Right atrium auricular region (tissue), 2 donors: ENCODE results near the gene TM2D1. TPM values are rescaled to one million over a fixed set of nuclear protein-coding genes. Genes with fewer than 3 reads are reported as not detected.
"Not testable (repeated sequence)": the region's sequence is repeated elsewhere in the genome, so short reads cannot be mapped to it uniquely, and the experiment has no call there.

Experiments
- DNase-seq: peaks from one replicate; pipeline ENCODE4 v3.0.0-alpha.2; 2019; ENCODE audit warnings: low spot score
- H3K27ac ChIP-seq, 2 donors: fragments of 200-600 bp; sonication (generic); 1 replicate in 1 of 2; 2 replicates in 1 of 2; pipeline ENCODE4 v1.5.1; 2016 to 2019
- H3K27me3 ChIP-seq, 2 donors: fragments of 200-600 bp; sonication (generic); one replicate each; pipeline versions ENCODE4 v1.5.1 to v1.6.0; 2017 to 2019
- H3K36me3 ChIP-seq: fragments of 200-600 bp; sonication (generic); one replicate; pipeline ENCODE4 v1.5.1; 2016
- H3K4me1 ChIP-seq, 2 donors: fragments of 200-600 bp; sonication (generic); one replicate each; pipeline versions ENCODE4 v1.5.1 to v1.6.0; 2017 to 2019
- H3K4me3 ChIP-seq, 2 donors: fragments of 200-600 bp; sonication (generic); 1 replicate in 1 of 2; 2 replicates in 1 of 2; pipeline ENCODE4 v1.5.1; 2017 to 2019; ENCODE audit warnings: mild to moderate bottlenecking in 1 of 2, moderate library complexity in 1 of 2
- H3K9me3 ChIP-seq, 2 donors: fragments of 200-600 bp; sonication (generic); one replicate each; pipeline ENCODE4 v1.5.1; 2019
- total RNA-seq, 2 donors: library from RNA; depleted of rRNA; stranded (reverse); fragments of >200 nt; gene quantifications; one replicate each; pipeline ENCODE4 v1.1.0, GENCODE V29; 2016
- TF ChIP-seq, protein P1 (sequence below), 2 donors: fragments of 200-600 bp; sonication (generic); IDR thresholded peaks; one replicate each; pipeline ENCODE4 v1.5.1; 2019; ENCODE audit warnings: antibody characterized with exemption in 2 of 2

Gene TM2D1
- total RNA-seq, 2 donors from 2014 or later: 46.0 to 79.0 TPM

DNA sequence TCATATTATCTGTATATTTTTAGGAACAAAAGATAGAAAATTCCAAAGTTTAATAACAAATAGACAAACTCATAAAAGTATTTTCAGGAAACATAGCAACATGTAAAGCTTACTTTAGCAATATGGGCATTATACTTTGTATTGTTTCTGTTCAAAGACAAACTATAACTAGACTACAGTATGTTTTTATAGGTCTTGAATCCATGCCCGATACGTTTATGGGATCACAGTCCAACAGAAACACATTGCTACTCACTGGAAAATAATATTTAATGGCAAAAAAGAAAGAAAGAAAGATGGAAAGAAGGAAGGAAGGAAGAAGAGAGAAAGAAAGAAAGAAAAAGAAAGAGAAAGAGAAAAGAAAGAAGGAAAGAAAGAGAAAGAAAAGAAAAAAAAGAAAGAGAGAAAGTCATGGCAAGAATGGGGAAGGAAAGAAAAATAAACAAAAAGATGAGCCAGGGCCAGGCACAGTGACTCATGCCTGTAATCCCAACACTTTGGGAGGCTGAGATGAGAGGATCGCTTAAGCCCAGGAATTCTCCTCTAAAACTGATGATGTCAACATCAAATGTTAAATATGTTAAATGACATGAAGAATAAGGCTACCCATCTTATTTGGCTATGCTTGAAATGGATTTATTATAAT lies 32.7 kb downstream of the TM2D1 start:
- Histone ChIP-seq H3K9me3 (no peaks in the 10 kb centered on the region), H3K27me3 (no peaks in the 10 kb centered on the region), H3K4me1 (no peaks in the 10 kb centered on the region), H3K27ac (peak overlapping the region in 1 of 2 donors; percentile 44), H3K4me3 (no peak overlapping the region), H3K36me3 (no peaks in the 10 kb centered on the region)
- no peak for DNase-seq
- TF ChIP-seq, protein P1, sequence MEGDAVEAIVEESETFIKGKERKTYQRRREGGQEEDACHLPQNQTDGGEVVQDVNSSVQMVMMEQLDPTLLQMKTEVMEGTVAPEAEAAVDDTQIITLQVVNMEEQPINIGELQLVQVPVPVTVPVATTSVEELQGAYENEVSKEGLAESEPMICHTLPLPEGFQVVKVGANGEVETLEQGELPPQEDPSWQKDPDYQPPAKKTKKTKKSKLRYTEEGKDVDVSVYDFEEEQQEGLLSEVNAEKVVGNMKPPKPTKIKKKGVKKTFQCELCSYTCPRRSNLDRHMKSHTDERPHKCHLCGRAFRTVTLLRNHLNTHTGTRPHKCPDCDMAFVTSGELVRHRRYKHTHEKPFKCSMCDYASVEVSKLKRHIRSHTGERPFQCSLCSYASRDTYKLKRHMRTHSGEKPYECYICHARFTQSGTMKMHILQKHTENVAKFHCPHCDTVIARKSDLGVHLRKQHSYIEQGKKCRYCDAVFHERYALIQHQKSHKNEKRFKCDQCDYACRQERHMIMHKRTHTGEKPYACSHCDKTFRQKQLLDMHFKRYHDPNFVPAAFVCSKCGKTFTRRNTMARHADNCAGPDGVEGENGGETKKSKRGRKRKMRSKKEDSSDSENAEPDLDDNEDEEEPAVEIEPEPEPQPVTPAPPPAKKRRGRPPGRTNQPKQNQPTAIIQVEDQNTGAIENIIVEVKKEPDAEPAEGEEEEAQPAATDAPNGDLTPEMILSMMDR (IDR thresholded peaks at IDR 0.05): no peak

DNA sequence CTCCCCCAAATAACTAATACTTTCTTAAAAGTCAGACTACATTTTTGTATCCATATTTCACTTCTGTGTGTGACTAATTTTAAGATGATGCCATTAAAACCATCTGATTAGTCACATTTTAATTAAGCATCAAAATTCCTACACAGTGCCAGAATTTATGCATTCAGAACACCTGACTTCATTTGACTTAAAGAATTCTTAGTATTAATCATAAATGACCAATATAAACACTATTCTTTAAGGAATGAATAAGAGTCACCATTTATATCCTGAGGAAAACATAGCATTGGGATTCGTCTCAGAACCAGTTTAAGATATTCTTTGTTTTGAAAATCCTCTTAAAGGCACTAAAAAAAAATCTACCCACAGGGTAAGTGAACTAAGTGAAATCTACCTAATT lies 37.0 kb downstream of the TM2D1 start:
- no peak for DNase-seq
- no peak overlapping the region for H3K27ac ChIP-seq
- no peak overlapping the region for H3K4me3 ChIP-seq
- H3K27me3 ChIP-seq: no peaks in the 10 kb centered on the region
- no peaks in the 10 kb centered on the region for H3K4me1 ChIP-seq
- H3K9me3 ChIP-seq: no peaks in the 10 kb centered on the region
- peaks cover 10% of the 10 kb centered on the region for H3K36me3 ChIP-seq
- TF ChIP-seq, protein P1 (IDR thresholded peaks at IDR 0.05): no peak

DNA sequence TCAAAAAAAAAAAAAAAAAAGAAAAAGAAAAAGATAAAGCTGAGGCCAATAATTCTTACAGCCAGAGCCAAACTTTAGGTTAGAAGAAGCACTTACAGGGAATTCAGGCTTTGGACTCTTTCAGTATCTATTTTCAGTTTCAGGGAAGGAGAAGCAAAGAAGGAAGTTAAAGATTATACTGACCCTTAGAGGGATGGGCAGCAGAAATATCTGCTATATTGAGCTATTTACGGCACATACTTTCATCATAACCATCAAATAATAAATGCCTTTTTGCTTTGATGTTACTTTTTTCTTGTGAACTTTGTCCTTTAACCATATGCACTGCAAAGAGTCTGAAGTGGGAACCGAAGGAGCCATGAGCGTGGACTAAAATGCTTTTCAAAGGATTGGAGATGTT lies 42.0 kb downstream of the TM2D1 start:
- H3K36me3 ChIP-seq: peaks cover 10% of the 10 kb centered on the region
- DNase-seq: no peak
- H3K9me3 ChIP-seq: no peaks in the 10 kb centered on the region
- TF ChIP-seq, protein P1 (IDR thresholded peaks at IDR 0.05): no peak
- no peak overlapping the region for H3K4me3 ChIP-seq
- no peaks in the 10 kb centered on the region for H3K4me1 ChIP-seq
- no peak overlapping the region for H3K27ac ChIP-seq
- H3K27me3 ChIP-seq: no peaks in the 10 kb centered on the region

DNA sequence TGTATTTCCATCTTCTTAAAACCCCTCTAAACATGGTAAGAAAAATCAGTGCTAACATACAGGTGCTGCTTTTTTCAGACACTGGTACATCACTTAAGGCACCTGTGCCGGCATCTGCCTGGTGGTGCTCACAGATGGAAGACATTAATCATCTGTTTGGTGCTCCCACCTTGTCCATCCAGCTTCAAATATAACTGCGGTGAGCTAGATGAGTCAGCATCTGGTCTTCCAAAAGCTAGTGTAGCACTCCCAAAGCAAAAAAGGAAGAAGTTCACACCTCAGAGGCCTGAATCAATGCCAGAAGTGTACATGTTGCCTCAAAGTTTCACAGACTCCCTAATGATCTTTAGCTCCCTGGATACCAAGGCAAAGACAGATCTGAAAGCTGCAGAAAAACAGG lies 44.4 kb downstream of the TM2D1 start:
- TF ChIP-seq, protein P1 (IDR thresholded peaks at IDR 0.05): no peak
- Histone ChIP-seq H3K36me3 (no peaks in the 10 kb centered on the region), H3K27me3 (no peaks in the 10 kb centered on the region), H3K4me3 (no peak overlapping the region), H3K4me1 (no peaks in the 10 kb centered on the region), H3K9me3 (no peaks in the 10 kb centered on the region), H3K27ac (no peak overlapping the region)
- no peak for DNase-seq

DNA sequence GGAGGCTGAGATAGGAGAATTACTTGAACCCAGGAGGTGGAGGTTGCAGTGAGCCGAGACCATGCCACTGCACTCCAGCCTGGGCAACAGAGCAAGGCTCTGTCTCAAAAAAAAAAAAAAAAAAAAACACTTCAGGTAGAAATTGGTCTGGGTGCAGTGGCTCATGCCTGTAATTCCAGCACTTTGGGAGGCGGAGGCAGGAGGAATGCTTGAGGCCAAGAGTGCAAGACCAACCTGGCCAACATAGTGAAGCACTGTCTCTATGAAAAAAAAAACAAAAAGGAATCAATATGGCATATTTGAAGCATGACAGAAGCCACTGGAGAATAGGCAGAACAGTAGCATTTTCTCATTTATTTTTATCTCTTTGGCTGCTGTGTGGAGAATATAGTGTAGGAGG lies 48.1 kb downstream of the TM2D1 start:
- H3K9me3 ChIP-seq, H3K27ac ChIP-seq, H3K27me3 ChIP-seq, H3K4me3 ChIP-seq, H3K4me1 ChIP-seq, H3K36me3 ChIP-seq, DNase-seq: not testable (repeated sequence)

DNA sequence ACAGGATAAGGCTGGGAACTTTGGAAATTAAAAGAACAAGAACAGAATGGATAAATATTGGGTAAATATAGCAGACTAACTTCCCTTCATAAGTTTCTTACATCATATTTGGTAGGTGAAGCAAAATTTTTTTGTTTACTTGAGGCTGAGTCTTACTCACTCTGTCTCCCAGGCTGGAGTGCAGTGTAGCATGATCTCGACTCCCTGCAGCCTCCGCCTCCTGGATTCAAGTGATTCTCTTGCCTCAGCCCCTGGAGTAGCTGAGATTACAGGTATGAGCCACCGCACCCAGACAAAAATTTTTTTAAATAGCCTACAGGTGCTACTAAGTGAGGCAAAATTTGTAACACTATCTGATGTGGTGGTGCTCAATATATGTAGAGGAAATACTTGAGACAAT lies 50.7 kb downstream of the TM2D1 start:
- H3K4me3 ChIP-seq: no peak overlapping the region
- TF ChIP-seq, protein P1 (IDR thresholded peaks at IDR 0.05): no peak
- H3K9me3 ChIP-seq: no peaks in the 10 kb centered on the region
- no peak overlapping the region for H3K27ac ChIP-seq
- no peak for DNase-seq
- no peaks in the 10 kb centered on the region for H3K27me3 ChIP-seq
- no peaks in the 10 kb centered on the region for H3K36me3 ChIP-seq
- H3K4me1 ChIP-seq: no peaks in the 10 kb centered on the region
